Measurements from ENCODE around the gene CDK1.

DNA sequence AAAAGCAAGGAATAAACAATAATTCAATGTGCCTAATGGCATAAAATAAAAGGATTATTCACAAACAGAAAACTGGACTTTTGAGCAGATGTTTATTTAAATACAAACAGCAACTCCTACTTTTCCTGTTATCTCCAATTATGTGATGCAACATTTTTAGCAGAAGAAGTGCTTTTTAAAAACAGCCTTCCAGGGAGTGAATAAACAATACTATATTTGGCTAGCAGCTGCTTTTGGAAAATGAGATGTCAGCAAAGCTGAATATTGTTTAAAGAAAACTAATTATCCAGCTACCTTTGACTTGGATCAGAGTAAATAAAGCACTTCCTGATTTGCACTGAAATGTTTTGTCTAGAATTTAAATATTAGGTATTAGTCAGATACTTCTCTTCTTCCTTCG, 23.2 kb downstream of the CDK1 start:
- no peak for TF ChIP-seq CTCF (IDR thresholded peaks at IDR 0.05)
- TF ChIP-seq EP300 (IDR thresholded peaks at IDR 0.05) = no peak
- TF ChIP-seq POLR2A (IDR thresholded peaks at IDR 0.05) = no peak
- no peak for TF ChIP-seq POLR2AphosphoS5 (IDR thresholded peaks at IDR 0.05)

All from sigmoid colon (tissue), 4 donors.